CD4-positive, alpha-beta T cell (primary cell): ENCODE data around the gene DYNC2I2. TPM values are rescaled to one million over a fixed set of nuclear protein-coding genes. Genes with fewer than 3 reads are reported as not detected.

Experiments used
- ATAC-seq: fragments of 200-7000 bp; cut with Tn5 transposase; one replicate; pipeline ENCODE4 v1.10.0; 2022; ENCODE audit warnings: mild to moderate bottlenecking; ENCODE audit not compliant: poor library complexity
- CTCF ChIA-PET: fragments of 350-600 bp; sonication (Branson Sonifier 250); formaldehyde crosslinking; loops from one replicate; lab custom pipeline; 2021; ENCODE audit warnings: antibody characterized with exemption, inconsistent platforms; lab: Charles Lee
- POLR2A ChIA-PET: fragments of 350-600 bp; sonication (Branson Sonifier 250); formaldehyde crosslinking; loops from one replicate; lab custom pipeline; 2021; ENCODE audit warnings: antibody characterized with exemption, inconsistent platforms; lab: Charles Lee
- DNase-seq, 14 experiments: peaks; one replicate each; pipeline ENCODE4 v3.0.0-alpha.2; 2013 to 2020; ENCODE audit warnings: mixed read lengths in 2 of 14
- H3K27ac ChIP-seq, 2 donors: one replicate each; pipeline versions ENCODE4 v1.5.1 to v1.7.0; 2013; ENCODE audit warnings: low read length in 2 of 2, low read depth in 1 of 2, mild to moderate bottlenecking in 1 of 2
- H3K27me3 ChIP-seq, 2 experiments: 1 replicate in 1 of 2; 2 replicates in 1 of 2; pipeline versions ENCODE4 v1.6.1 to v1.7.0; 2013; ENCODE audit warnings: low read length in 2 of 2, control low read depth in 1 of 2, mild to moderate bottlenecking in 1 of 2, moderate library complexity in 1 of 2; ENCODE audit not compliant: insufficient read depth in 2 of 2, control insufficient read depth in 1 of 2
- H3K36me3 ChIP-seq: one replicate; pipeline ENCODE4 v1.6.1; 2013; ENCODE audit warnings: low read length, control low read depth; ENCODE audit not compliant: insufficient read depth
- H3K4me1 ChIP-seq: one replicate; pipeline ENCODE4 v1.6.1; 2013; ENCODE audit warnings: low read length, control low read depth; ENCODE audit not compliant: insufficient read depth
- H3K4me3 ChIP-seq: one replicate; pipeline ENCODE4 v1.5.1; 2013; ENCODE audit warnings: mild to moderate bottlenecking, low read length, moderate library complexity
- H3K9me3 ChIP-seq, 2 experiments: 1 replicate in 1 of 2; 2 replicates in 1 of 2; pipeline versions ENCODE4 v1.6.1 to v1.7.0; 2013; ENCODE audit warnings: low read length in 2 of 2, mild to moderate bottlenecking in 2 of 2, control low read depth in 1 of 2, moderate library complexity in 1 of 2; ENCODE audit not compliant: control insufficient read depth in 1 of 2, insufficient read depth in 1 of 2
- H3K27ac Mint-ChIP-seq: one replicate; pipeline ENCODE4 v1.8.0; 2020; ENCODE audit warnings: mixed read lengths
- H3K27me3 Mint-ChIP-seq: one replicate; pipeline ENCODE4 v1.8.0; 2021; ENCODE audit warnings: mixed read lengths
- H3K36me3 Mint-ChIP-seq: one replicate; pipeline ENCODE4 v1.8.0; 2021; ENCODE audit warnings: low read depth, mixed read lengths
- H3K4me1 Mint-ChIP-seq: one replicate; pipeline ENCODE4 v1.8.0; 2021; ENCODE audit warnings: low read depth, mixed read lengths
- H3K4me3 Mint-ChIP-seq: one replicate; pipeline ENCODE4 v1.8.0; 2020; ENCODE audit warnings: mild to moderate bottlenecking, mixed read lengths
- H3K9me3 Mint-ChIP-seq: one replicate; pipeline ENCODE4 v1.8.0; 2020; ENCODE audit warnings: mixed read lengths
- intact Hi-C, 2 experiments: fragments of 100-400 bp; cut with DNase I in 1 of 2; cut with micrococcal nuclease in 1 of 2; formaldehyde crosslinking; loops; one replicate each; pipeline versions ENCODE4 v1.15.1 to v1.9.0; 2023 to 2025; cut with DNase I, micrococcal nuclease
- total RNA-seq, 174 experiments: library from RNA in 2 of 174; stranded (reverse) in 2 of 174; gene quantifications; one replicate each; pipeline ENCODE4 v1.2.3 and lab custom pipeline; 2021 to 2026
- TF ChIP-seq, protein P1 (sequence below): fragments of 200-600 bp; IDR thresholded peaks from one replicate; pipeline ENCODE4 v1.8.0; 2022; ENCODE audit warnings: antibody characterized with exemption, mild to moderate bottlenecking

Gene DYNC2I2
- total RNA-seq, 2 experiments from 2014 or later: 2.2 to 3.2 TPM

- Mint-ChIP-seq H3K36me3 (no peaks in the 10 kb centered on the region), H3K27me3 (no peaks in the 10 kb centered on the region), H3K4me1 (no peaks in the 10 kb centered on the region), H3K4me3 (no peak overlapping the region), H3K9me3 (no peaks in the 10 kb centered on the region), H3K27ac (no peak overlapping the region)
- ATAC-seq (no peak), DNase-seq (no peak)
- no peak overlapping the region for H3K4me3 ChIP-seq
- no peak overlapping the region for H3K27ac ChIP-seq
- no peaks in the 10 kb centered on the region for H3K9me3 ChIP-seq
- H3K36me3 ChIP-seq: no peaks in the 10 kb centered on the region
- TF ChIP-seq, protein P1, sequence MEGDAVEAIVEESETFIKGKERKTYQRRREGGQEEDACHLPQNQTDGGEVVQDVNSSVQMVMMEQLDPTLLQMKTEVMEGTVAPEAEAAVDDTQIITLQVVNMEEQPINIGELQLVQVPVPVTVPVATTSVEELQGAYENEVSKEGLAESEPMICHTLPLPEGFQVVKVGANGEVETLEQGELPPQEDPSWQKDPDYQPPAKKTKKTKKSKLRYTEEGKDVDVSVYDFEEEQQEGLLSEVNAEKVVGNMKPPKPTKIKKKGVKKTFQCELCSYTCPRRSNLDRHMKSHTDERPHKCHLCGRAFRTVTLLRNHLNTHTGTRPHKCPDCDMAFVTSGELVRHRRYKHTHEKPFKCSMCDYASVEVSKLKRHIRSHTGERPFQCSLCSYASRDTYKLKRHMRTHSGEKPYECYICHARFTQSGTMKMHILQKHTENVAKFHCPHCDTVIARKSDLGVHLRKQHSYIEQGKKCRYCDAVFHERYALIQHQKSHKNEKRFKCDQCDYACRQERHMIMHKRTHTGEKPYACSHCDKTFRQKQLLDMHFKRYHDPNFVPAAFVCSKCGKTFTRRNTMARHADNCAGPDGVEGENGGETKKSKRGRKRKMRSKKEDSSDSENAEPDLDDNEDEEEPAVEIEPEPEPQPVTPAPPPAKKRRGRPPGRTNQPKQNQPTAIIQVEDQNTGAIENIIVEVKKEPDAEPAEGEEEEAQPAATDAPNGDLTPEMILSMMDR: no peak
- H3K4me1 ChIP-seq: no peaks in the 10 kb centered on the region
- no peaks in the 10 kb centered on the region for H3K27me3 ChIP-seq
- intact Hi-C loops: no loop called here
- CTCF ChIA-PET: no interaction called here
- POLR2A ChIA-PET: no interaction called here
These were observed 12.9 kb downstream of the DYNC2I2 start for GRCh38 chr9:128643519-128644300.

- H3K36me3 ChIP-seq: no peaks in the 10 kb centered on the region
- POLR2A ChIA-PET: interaction anchor here (0.9 kb wide), 1 partner anchor 81 kb away, joined by 4 read pairs; the partner anchor contains the start of gene ZDHHC12
- ATAC-seq (no peak), DNase-seq (no peak)
- no peaks in the 10 kb centered on the region for H3K27me3 Mint-ChIP-seq
- no peaks in the 10 kb centered on the region for H3K9me3 ChIP-seq
- H3K4me1 Mint-ChIP-seq: no peaks in the 10 kb centered on the region
- TF ChIP-seq, protein P1: no peak
- H3K27me3 ChIP-seq: no peaks in the 10 kb centered on the region
- no peak overlapping the region for H3K4me3 Mint-ChIP-seq
- intact Hi-C loops: no loop called here
- CTCF ChIA-PET: no interaction called here
- no peaks in the 10 kb centered on the region for H3K36me3 Mint-ChIP-seq
- H3K9me3 Mint-ChIP-seq: no peaks in the 10 kb centered on the region
- no peak overlapping the region for H3K4me3 ChIP-seq
- no peaks in the 10 kb centered on the region for H3K4me1 ChIP-seq
- H3K27ac ChIP-seq: no peak overlapping the region
- peak overlapping the region; percentile 22 for H3K27ac Mint-ChIP-seq
These were observed 13.9 kb downstream of the DYNC2I2 start for GRCh38 chr9:128642675-128643245.

DNA sequence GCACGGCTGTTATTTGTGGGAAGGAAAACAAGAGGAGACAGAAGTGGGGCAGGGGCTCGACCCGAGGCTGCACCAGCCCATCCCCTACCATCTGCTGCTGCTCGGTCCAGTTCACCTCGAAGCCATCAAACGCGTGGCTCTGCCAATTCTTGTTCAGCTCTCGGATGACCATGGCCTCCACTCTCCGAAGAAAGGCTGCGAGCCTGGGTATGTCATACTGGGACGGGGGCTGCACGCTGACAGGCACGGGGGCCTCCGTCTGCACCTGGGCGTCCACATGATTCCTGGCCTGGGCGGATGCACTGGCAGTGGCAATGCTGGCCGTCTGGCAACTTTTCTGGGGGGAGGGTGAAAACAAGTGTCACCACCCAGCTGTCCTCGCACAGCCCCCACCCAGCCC is 16.0 kb downstream of the DYNC2I2 start:
- Histone ChIP-seq H3K9me3 (no peaks in the 10 kb centered on the region), H3K27ac (no peak overlapping the region), H3K4me3 (no peak overlapping the region), H3K27me3 (no peaks in the 10 kb centered on the region), H3K4me1 (no peaks in the 10 kb centered on the region), H3K36me3 (no peaks in the 10 kb centered on the region)
- DNase-seq (no peak), ATAC-seq (no peak)
- Mint-ChIP-seq H3K27ac (no peak overlapping the region), H3K27me3 (no peaks in the 10 kb centered on the region), H3K4me1 (no peaks in the 10 kb centered on the region), H3K4me3 (no peak overlapping the region), H3K36me3 (no peaks in the 10 kb centered on the region), H3K9me3 (no peaks in the 10 kb centered on the region)
- CTCF ChIA-PET: no interaction called here
- POLR2A ChIA-PET: no interaction called here
- intact Hi-C loops: no loop called here
- TF ChIP-seq, protein P1: no peak
